ENCODE measurements around the gene SEPTIN5.
"Not testable (repeated sequence)": the region's sequence is repeated elsewhere in the genome, so short reads cannot be mapped to it uniquely, and the experiment has no call there.

Gene SEPTIN5

GRCh38 chr22:19714312-19715187 is at the start of gene SEPTIN5:
Gene SEPTIN5, plus strand, starts transcription at chr22:19714503. Its CDS starts 86 bp downstream, at chr22:19714589.
- no peak for DNase-seq

- no peak for DNase-seq
Measured at GRCh38 chr22:19664951-19665783, 49.1 kb upstream of the SEPTIN5 start.

DNA sequence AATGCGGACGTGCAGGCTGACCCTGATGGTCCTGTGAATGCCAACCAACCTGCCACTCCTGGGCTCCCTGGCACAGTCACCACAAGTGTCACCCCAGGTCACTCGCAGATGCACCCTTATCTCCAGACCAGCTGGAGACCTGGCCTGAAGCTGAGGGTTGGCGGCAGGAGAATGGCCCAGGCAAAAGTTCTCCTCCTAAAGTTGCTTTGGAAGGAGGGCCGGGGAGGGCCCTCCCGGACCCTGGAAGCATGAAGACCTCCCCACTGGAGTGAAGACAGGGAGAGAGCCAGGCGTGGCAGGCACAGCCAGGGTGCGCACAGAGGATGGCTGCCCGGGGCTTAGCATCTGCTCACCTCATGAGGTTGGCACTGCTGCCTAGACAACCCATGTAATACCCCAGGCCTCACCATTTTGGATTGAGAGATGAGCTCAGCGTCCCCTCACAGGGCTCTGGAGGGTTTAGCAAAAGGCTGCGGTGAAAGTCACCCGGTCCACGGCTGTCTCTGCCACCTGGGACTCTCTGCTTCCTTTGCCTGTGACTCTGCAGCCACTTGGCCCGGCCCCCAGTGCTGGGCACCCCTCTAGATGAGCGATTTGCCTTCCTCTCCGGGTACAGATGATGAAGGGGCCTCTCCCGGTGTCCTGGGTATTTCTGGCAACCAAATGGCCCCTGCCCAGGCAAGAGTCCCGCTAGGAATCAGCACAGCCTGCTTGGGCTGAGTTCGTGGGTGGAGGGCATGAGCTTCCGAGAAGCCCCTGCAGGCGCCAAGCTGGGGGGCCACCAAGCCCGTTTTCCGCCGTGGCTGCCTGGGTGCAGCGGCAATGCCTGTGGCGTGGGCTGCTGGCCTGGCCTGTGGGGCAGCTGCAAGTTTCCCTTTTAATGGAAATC is 48.3 kb upstream of the SEPTIN5 start:
- DNase-seq, result no peak

GRCh38 chr22:19666673-19667593 is 47.4 kb upstream of the SEPTIN5 start:
- no peak for DNase-seq

GRCh38 chr22:19667872-19668740 is 46.2 kb upstream of the SEPTIN5 start:
- DNase-seq, result no peak

DNA sequence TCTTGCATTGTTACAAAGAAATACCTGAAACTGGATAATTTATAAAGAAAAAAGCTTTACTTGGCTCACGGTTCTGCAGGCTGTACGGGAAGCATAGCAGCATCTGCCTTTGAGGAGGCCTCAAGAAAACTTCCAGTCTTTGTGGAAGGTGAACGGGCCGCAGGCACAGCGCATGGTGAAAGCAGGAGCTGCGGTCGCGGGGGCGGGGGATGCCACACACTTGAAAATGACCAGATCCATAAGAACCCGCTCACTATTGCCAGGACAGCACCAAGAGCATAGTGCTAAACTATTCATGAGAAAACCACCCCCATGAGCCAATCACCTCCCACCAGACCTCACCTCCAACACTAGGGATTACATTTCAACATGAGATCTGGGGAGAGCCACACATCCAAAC is 45.6 kb upstream of the SEPTIN5 start:
- no peak for DNase-seq

DNA sequence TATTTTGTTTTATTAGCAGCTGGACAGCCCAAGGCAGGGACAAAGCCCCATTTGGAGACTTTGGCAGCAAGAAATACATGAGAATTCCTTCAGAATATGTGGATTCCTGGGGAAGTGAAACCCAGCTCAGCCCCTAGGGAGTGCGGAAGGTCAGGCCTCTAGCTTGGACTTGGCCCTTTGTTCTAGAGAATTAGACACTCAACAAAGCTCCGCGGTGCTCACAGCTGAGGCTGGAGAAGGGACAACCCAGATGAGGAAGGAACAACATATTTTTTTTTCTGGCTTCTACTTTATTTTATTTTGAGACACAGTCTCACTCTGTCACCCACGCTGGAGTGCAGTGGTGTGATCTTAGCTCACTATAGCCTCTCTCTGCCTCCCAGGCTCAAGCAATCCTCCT is 44.7 kb upstream of the SEPTIN5 start:
- no peak for DNase-seq

- DNase-seq, result no peak
Measured at GRCh38 chr22:19671316-19671715, 43.0 kb upstream of the SEPTIN5 start.

- DNase-seq, result no peak
Measured at GRCh38 chr22:19672054-19672776, 42.1 kb upstream of the SEPTIN5 start.

- no peak for DNase-seq
Measured at GRCh38 chr22:19673660-19674059, 40.6 kb upstream of the SEPTIN5 start.

DNA sequence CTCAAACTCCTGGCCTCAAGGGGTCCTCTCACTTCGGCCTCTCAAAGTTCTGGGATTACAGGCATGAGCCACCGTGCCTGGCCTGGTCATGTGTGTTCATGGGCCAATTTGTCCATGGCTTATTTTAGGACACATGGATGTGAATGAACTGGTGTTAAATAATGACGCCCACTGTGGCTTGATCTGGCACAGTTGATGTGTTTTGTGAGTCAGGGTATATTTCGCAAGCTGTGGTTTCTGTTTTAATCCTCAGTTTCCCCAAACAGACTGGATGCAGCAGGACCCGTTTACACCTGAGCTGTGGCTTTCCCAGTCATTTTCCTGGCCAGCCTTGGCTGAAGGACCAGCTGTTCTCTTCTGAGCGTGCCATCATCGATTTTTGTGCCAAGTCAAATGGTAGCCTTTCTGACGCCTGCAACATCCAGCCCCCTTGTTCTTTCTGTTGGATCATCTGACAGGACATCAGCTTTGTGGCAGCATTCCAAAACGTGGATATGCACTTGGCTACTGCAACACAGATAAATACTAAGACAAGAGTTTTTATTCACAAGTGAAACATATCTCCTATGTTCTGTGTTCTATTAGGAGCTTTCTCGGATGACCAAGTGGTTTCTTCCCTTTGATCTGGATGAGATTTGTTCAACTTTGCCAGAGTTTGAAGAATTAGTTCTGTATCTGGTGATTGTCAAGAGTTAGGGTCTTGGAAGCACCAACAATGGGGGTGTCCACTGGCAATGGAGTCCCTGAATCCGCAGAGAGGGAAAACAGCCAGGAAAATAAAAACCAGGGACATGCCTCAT is 40.0 kb upstream of the SEPTIN5 start:
- no peak for DNase-seq

- DNase-seq, result no peak
Measured at GRCh38 chr22:19674929-19675253, 39.4 kb upstream of the SEPTIN5 start.

DNA sequence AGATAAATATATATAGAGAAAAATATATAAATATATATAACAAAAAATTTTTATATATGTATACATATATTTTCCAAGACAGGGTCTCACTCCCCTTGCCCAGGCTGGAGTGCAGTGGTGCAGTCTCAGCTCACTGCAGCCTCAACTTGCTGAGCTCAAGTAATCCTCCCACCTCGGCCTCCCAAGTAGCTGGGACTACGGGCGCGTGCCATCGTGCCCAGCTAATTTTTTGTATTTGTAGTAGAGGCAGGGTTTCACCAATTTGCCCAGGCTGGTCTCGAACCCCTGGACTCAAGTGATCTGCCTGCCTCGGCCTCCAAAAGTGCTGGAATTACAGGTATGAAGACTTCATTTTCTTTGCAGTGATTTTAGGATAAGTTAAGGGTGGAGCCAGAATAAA is 38.9 kb upstream of the SEPTIN5 start:
- no peak for DNase-seq

- DNase-seq, result not testable (repeated sequence)
Measured at GRCh38 chr22:19676437-19676836, 37.9 kb upstream of the SEPTIN5 start.

GRCh38 chr22:19678949-19679521 is 35.3 kb upstream of the SEPTIN5 start:
- no peak for DNase-seq

DNA sequence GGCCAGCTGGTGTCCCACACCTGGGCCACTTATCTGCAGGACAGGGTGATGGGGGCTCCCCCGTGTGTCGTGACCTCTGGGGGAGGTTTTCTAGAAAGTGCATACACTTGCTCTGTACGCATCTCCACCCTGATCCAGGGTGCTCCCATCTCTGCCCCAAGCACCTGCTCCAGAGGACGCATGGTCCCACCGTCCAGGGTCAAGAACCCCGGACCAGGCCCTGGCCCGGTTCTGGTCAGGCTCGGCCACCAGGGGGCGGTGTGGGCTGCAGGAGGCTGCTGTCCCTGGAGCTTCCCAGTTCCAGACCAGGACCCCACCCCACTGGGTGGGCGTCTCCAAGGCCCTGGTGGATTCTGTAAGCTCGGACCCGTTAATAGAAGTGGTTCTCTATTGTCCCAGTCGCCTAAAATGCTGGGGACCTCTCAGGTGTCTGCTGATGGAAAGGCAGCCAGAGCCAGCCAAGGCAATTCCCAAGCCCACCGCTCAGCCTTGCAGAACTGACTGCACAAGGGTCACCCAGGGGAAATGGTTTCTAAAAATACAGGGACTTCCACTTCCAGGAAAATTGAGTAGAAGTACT is 34.7 kb upstream of the SEPTIN5 start:
- DNase-seq, result no peak

DNA sequence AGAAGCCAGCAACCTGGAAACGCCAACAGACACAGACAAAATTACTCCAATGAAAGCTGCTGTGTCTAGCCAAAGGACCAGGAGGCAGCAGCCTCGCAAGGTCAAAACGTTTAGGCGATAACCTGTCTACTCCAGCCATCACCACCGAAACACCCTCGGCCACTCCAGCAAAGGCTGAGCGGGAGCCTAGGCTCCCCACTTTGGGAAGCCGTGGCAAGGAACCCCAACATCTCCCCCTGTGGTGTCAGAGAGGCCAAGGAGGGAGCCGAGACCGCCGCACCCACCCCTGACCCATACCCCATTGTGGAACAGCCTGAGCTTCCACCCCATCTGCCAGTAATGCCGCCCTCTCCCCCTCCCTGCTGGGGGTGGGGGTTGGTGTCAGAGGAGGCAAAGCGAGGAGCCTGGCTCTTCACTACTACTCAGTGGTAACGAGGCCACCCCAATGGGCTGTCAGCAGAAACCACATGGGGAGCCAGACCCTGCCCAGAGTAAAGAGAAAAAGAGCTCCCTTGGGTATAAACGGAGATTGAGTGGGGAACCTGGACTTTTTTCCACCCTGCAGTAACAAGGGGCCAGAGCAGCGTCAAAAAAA is 33.9 kb upstream of the SEPTIN5 start:
- no peak for DNase-seq

Measured in DMS153 (cell line).